Activated CD4-positive, alpha-beta T cell treated with anti-CD3 and anti-CD28 coated beads, Interleukin-2, amount 10 ng/mL, durations not matched to agents 24 days and 14 days (primary cell): ENCODE results near the gene TOGARAM1. TPM values are rescaled to one million over a fixed set of nuclear protein-coding genes. Genes with fewer than 3 reads are reported as not detected.
"Not testable (repeated sequence)": the region's sequence is repeated elsewhere in the genome, so short reads cannot be mapped to it uniquely, and the experiment has no call there.

ENCODE experiments used
- DNase-seq: peaks from one replicate; pipeline ENCODE4 v3.0.0; 2022
- H3K27ac Mint-ChIP-seq: one replicate; pipeline ENCODE4 v1.8.0; 2022; ENCODE audit warnings: mild to moderate bottlenecking, mixed read lengths
- H3K27me3 Mint-ChIP-seq: one replicate; pipeline ENCODE4 v1.8.0; 2022; ENCODE audit warnings: mixed read lengths
- H3K36me3 Mint-ChIP-seq: one replicate; pipeline ENCODE4 v1.8.0; 2022; ENCODE audit warnings: low read depth, mild to moderate bottlenecking, mixed read lengths
- H3K4me1 Mint-ChIP-seq: one replicate; pipeline ENCODE4 v1.8.0; 2021; ENCODE audit warnings: mixed read lengths
- H3K4me3 Mint-ChIP-seq: one replicate; pipeline ENCODE4 v1.8.0; 2022; ENCODE audit warnings: mild to moderate bottlenecking, moderate library complexity, mixed read lengths
- H3K9me3 Mint-ChIP-seq: one replicate; pipeline ENCODE4 v1.8.0; 2021; ENCODE audit warnings: mixed read lengths
- intact Hi-C: fragments of 100-400 bp; cut with micrococcal nuclease; formaldehyde crosslinking; loops from one replicate; pipeline ENCODE4 v1.15.1; 2023
- total RNA-seq: library from RNA; stranded (reverse); gene quantifications from 2 replicates; pipeline ENCODE4 v1.2.3, GENCODE V29; 2022

TOGARAM1 gene
- total RNA-seq, 1 donor from 2014 or later: 7.6 TPM

DNA sequence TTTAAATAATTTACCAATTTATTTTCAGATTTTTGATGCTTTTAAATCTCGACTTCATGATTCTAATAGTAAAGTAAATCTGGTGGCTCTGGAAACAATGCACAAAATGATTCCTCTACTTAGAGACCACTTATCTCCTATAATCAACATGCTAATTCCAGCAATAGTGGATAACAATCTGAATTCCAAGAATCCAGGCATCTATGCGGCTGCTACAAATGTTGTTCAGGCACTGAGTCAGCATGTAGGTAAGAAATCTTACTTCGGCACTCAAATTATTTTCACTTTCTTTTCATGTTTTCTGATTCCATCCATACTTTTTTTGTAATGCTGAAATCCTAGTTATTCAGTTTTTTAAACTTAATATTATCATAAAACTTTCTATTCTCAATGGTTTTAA is 106.4 kb downstream of the TOGARAM1 start:
- no peaks in the 10 kb centered on the region for H3K27me3 Mint-ChIP-seq
- no peak for DNase-seq
- H3K4me3 Mint-ChIP-seq: no peak overlapping the region
- H3K4me1 Mint-ChIP-seq: peaks cover 4% of the 10 kb centered on the region
- intact Hi-C loops: no loop called here
- no peak overlapping the region for H3K27ac Mint-ChIP-seq
- peaks cover 10% of the 10 kb centered on the region for H3K36me3 Mint-ChIP-seq
- peaks cover 9% of the 10 kb centered on the region for H3K9me3 Mint-ChIP-seq

DNA sequence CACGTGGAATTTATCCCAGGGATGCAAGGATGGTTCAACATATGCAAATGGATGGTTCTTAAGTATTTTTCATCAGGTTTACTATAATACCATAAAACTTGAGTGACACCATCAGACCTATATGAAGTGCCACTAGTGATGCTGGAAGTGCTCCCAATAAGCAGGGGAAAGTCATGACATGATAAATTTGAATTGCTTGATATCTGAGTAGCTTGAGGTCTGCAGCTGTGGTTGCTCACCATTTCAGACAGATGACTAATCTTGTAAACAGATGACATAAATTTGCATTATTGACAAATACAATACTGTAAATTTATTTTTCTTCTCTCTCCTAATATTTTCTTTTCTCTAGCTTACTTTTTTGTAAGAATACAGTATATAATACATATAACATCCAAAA is 108.2 kb downstream of the TOGARAM1 start:
- Mint-ChIP-seq H3K27me3 (no peaks in the 10 kb centered on the region), H3K4me3 (no peak overlapping the region), H3K36me3 (peaks cover 5% of the 10 kb centered on the region), H3K9me3 (no peaks in the 10 kb centered on the region), H3K27ac (no peak overlapping the region), H3K4me1 (peaks cover 2% of the 10 kb centered on the region)
- no peak for DNase-seq
- intact Hi-C loops: no loop called here

DNA sequence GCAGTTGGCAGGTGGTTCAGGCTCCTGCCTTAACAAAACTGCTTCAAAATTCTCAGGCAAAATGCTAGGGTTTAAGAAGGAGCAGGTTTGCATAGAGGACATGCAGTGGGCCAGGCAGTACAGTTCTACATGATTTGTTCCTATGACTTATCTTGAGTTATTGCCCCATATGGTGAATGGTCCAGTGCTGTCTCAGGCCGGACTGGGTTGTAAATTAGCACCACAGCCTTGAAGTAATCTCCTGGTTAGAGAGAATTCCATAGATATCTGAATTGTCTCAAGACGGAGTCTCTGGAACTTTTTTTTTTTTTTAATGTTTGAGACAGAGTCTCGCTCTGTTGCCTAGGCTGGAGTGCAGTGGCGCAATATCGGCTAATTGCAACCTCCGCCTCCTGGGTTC is 110.1 kb downstream of the TOGARAM1 start:
- Mint-ChIP-seq H3K27ac (no peak overlapping the region), H3K4me3 (no peak overlapping the region), H3K27me3 (no peaks in the 10 kb centered on the region), H3K4me1 (peaks cover 2% of the 10 kb centered on the region), H3K36me3 (peaks cover 3% of the 10 kb centered on the region), H3K9me3 (no peaks in the 10 kb centered on the region)
- intact Hi-C loops: no loop called here
- DNase-seq: no peak

DNA sequence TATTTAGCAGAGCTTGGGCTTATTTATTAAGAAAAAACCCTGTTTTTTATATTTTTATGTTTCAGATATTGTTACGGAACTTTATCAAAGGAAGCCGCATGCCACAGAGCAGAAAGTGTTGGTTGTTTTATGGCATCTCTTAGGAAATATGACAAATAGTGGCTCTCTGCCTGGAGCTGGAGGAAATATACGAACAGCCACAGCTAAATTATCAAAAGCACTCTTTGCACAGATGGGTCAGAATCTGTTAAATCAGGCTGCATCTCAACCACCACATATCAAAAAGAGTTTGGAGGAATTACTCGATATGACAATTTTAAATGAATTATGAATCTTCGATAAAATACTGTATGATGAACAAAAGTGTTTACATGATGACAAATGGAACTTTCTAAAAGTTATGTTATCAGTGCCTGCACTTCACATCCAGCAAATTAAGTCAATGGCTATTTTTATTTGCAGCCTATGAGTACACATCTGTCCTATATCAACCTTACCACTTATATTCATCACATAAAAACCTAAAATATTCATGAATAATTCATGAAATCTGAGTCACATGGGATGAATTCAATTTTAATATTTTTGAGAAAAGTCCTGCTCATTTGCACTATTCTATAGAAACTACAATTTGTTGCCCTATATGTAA is 111.4 kb downstream of the TOGARAM1 start:
- peaks cover 3% of the 10 kb centered on the region for H3K36me3 Mint-ChIP-seq
- no peak overlapping the region for H3K4me3 Mint-ChIP-seq
- DNase-seq: no peak
- peaks cover 1% of the 10 kb centered on the region for H3K27me3 Mint-ChIP-seq
- no peak overlapping the region for H3K27ac Mint-ChIP-seq
- no peaks in the 10 kb centered on the region for H3K4me1 Mint-ChIP-seq
- no peaks in the 10 kb centered on the region for H3K9me3 Mint-ChIP-seq
- intact Hi-C loops: no loop called here

DNA sequence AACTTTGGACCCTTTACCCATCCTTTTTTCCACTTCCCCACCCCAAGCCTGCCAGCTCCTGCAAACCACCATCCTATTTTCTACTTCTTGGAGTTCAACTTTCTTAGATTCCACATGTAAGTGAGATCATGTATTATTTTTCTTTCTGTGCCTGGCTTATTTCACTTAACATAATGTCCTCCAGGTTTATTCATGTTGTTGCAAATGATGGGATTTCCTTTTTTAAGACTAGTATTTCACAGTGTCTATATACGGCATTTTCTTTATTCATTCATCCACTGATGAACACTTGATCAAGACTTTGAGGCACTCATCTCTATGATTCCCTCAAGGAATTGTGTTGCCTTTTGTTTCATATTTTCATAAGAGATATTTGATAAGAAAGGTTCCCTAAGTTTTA is 116.3 kb downstream of the TOGARAM1 start:
- H3K4me1 Mint-ChIP-seq: peaks cover 3% of the 10 kb centered on the region

DNA sequence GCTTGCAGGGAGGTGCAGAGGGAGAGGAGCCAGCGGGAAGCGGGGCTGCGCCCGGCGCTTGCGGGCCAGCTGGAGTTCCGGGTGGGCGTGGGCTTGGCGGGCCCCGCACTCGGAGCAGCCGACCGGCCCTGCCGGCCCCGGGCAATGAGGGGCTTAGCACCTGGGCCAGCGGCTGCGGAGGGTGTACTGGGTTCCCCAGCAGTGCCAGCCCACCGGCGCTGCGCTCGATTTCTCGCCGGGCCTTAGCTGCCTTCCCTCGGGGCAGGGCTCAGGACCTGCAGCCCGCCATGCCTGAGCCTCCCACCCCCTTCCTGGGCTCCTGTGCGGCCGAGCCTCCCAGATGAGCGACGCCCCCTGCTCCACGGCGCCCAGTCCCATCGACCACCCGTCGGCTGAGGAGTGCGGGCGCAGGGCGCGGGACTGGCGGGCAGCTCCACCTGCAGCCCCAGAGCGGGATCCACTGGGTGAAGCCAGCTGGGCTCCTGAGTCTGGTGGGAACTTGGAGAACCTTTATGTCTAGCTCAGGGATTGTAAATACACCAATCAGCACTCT is 118.5 kb downstream of the TOGARAM1 start:
- DNase-seq, H3K36me3 Mint-ChIP-seq, H3K27me3 Mint-ChIP-seq, H3K9me3 Mint-ChIP-seq, intact Hi-C loops, H3K4me3 Mint-ChIP-seq, H3K27ac Mint-ChIP-seq: not testable (repeated sequence)
- H3K4me1 Mint-ChIP-seq: peaks cover 13% of the 10 kb centered on the region

More for the DNA sequence above, 116.3 kb downstream of the TOGARAM1 start:
- Mint-ChIP-seq H3K36me3 (no peaks in the 10 kb centered on the region), H3K27me3 (peaks cover 2% of the 10 kb centered on the region), H3K9me3 (no peaks in the 10 kb centered on the region), H3K4me3 (no peak overlapping the region), H3K27ac (no peak overlapping the region)
- no peak for DNase-seq
- intact Hi-C loops: no loop called here

DNA sequence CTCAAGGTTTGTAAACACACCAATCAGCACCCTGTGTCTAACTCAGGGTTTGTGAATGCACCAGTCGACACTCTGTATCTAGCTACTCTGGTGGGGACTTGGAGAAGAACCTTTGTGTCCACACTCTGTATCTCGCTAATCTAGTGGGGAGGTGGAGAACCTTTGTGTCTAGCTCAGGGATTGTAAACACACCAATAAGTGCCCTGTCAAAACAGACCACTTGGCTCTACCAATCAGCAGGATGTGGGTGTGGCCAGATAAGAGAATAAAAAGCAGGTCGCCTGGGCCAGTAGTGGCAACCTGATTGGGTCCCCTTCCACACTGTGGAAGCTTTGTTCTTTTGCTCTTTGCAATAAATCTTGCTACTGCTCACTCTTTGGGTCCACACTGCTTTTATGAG is 119.1 kb downstream of the TOGARAM1 start:
- H3K27ac Mint-ChIP-seq, H3K4me3 Mint-ChIP-seq: not testable (repeated sequence)

DNA sequence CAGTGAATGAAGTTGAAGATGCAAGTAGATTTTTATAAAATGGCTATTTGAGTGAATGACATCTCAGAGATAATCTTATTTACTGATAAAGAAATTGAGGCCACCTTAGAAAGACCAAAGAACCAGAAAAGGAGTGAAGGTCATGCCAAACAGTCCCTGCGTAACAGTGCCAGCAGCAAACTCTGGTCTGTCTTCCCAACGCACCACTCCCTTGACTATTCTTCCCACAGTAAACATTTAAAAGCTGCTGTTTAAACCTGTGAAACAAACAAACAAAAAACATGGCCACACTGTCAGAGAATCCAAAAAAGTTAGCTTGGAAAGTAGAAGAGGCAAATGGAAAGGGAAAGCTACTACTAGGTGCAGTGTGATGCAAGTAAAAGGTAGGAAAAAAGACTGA is 120.4 kb downstream of the TOGARAM1 start:
- Mint-ChIP-seq H3K27me3 (peaks cover 2% of the 10 kb centered on the region), H3K9me3 (no peaks in the 10 kb centered on the region), H3K4me3 (no peak overlapping the region), H3K36me3 (peaks cover 19% of the 10 kb centered on the region), H3K27ac (no peak overlapping the region), H3K4me1 (peaks cover 23% of the 10 kb centered on the region)
- intact Hi-C loops: no loop called here
- no peak for DNase-seq

More for the DNA sequence above, 119.1 kb downstream of the TOGARAM1 start:
- H3K27me3 Mint-ChIP-seq, intact Hi-C loops, H3K36me3 Mint-ChIP-seq, H3K9me3 Mint-ChIP-seq, DNase-seq: not testable (repeated sequence)
- H3K4me1 Mint-ChIP-seq: peaks cover 13% of the 10 kb centered on the region

DNA sequence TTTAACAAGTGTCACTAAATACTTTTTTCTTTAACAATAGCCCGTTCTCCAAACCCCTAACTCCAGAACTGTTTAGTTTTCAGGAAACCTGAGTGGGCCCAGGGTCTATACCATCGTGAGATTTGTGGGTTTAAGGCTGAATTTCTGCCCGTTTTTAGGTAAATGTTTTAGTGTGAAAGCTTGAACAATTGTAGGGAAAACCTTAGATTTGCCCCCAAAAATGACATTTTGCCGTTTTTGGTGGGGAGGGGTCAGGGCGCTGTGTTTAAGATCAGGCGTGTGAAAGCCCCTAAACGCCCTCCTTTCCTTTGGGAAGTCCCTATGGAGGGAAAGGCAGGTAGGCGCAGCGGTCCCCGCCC is 121.6 kb downstream of the TOGARAM1 start:
- H3K36me3 Mint-ChIP-seq: peaks cover 25% of the 10 kb centered on the region
- intact Hi-C loops: no loop called here
- H3K27ac Mint-ChIP-seq: peak overlapping the region; percentile 98
- no peak for DNase-seq
- H3K27me3 Mint-ChIP-seq: no peaks in the 10 kb centered on the region
- H3K4me3 Mint-ChIP-seq: peak overlapping the region; percentile 98
- H3K9me3 Mint-ChIP-seq: no peaks in the 10 kb centered on the region
- H3K4me1 Mint-ChIP-seq: peaks cover 32% of the 10 kb centered on the region

DNA sequence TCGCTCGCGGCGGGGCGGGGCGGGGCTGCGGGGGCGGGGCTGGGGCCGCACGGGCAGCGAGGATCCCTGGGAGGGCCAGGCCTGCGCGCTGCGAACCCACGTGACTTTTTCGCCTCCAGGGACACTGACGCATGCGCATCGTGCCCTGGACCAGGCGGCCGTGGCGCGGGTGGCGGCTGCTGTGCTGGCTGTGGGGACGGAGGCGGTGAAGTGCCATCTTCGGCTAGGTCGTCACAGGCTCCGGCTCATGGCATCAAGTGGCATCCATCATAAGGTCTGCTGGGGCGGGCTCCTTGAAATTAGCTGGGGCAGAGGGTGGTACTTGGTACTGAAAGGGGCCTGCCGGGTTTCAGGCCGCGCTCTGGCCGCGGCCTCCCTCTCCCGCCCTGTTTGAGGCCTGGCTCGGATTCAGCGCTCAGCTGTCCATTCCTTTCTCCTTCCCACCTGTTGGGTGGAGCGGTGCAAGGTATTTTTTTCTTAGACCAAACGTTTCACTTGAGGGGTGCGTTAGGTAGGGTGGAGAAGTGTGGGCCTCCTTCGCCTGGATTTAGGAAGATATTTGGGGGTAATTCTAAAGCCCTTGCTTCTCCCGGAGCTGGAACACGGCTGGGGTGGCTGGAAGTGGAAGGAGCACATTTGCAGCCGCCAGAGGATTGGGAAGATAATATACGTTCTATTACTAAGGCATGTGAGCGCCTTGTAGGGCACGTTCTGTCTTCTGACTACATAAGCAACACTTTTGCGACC is 122.2 kb downstream of the TOGARAM1 start, which contains the start of gene PRPF39:
TSS of gene PRPF39 (plus strand) at position 141 of the 747 bp plus-strand sequence. CDS start 11,124 bp downstream, outside the sequence.
- Mint-ChIP-seq H3K27me3 (no peaks in the 10 kb centered on the region), H3K9me3 (no peaks in the 10 kb centered on the region), H3K4me3 (peak within 1 kb of the TSS; percentile 98), H3K36me3 (peaks cover 25% of the 10 kb centered on the region), H3K27ac (peak within 1 kb of the TSS; percentile 98), H3K4me1 (peaks cover 35% of the 10 kb centered on the region)
- intact Hi-C loops: loop anchor here (1.0 to 2.0 kb wide), 4 partner anchors 50 to 187 kb away; partner anchors contain the start of genes FKBP3, MIS18BP1 and TOGARAM1
- DNase-seq: peak; percentile 99

DNA sequence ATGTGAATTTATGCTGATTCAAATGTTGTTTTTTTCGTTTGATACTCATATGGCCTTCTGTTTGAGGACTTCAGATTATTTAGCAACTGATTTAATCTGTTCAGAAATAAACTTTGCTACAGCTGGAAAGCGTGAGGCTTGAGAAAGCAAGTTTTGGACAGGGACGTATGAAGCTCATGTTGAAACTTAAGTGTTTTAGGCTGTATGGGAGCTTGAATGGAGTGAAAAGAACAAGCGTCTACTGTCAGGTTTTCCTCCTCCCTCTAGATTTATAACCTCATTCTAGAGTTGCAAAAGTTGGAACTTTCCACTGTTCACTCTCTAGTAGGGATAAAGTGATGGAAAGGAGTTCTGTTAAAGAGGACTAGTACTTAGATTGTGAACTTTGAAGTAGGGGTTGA is 123.0 kb downstream of the TOGARAM1 start:
- Mint-ChIP-seq H3K27me3 (no peaks in the 10 kb centered on the region), H3K9me3 (no peaks in the 10 kb centered on the region), H3K4me3 (peak overlapping the region; percentile 98), H3K4me1 (peaks cover 43% of the 10 kb centered on the region), H3K36me3 (peaks cover 25% of the 10 kb centered on the region), H3K27ac (peak overlapping the region; percentile 82)
- intact Hi-C loops: loop anchor here (1.0 to 2.0 kb wide), 4 partner anchors 49 to 188 kb away; partner anchors contain the start of genes FKBP3, MIS18BP1 and TOGARAM1
- DNase-seq: no peak

DNA sequence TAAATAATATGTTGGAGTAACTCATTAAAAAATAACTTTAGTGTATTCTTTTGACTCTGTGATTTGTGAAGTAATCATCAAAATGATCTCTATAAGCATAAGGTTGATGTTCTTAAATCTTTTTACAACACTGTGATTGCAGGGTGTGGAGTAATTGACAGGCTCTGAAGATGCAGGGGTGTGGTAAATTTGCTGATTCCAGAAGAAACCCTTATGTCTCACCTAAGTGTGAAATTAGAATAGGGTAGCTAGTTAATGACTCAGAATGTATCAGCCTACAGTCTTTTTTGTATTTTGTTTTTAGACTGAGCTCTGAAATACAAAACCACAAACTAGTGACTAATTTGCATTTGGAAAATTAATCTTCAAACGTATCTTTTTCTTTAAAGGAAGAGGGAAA is 127.8 kb downstream of the TOGARAM1 start:
- intact Hi-C loops: loop anchor here (1.0 kb wide), 3 partner anchors 24 to 128 kb away; partner anchors contain the start of genes FKBP3 and TOGARAM1
- peak overlapping the region; percentile 27 for H3K4me3 Mint-ChIP-seq
- H3K27me3 Mint-ChIP-seq: no peaks in the 10 kb centered on the region
- H3K9me3 Mint-ChIP-seq: no peaks in the 10 kb centered on the region
- H3K36me3 Mint-ChIP-seq: peaks cover 37% of the 10 kb centered on the region
- H3K4me1 Mint-ChIP-seq: peaks cover 47% of the 10 kb centered on the region
- peak overlapping the region; percentile 78 for H3K27ac Mint-ChIP-seq
- no peak for DNase-seq

DNA sequence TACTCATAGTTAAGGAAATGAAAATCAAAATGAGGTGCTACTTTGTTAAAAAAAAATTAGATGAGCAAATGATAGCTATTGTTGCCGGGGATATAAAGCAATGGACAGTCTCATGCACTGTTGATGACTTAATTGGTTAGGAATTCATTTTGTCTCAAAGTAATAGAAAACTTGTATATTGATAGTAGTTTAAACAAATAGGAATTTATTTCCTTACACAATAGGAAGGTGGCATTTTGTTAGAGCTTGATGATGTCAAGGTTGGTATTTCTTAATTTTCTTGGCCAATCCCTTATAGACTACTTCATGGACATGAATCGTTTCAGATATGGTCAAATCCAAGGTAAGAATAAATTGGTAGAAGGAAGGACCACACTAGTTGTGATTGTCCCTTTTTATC is 129.7 kb downstream of the TOGARAM1 start:
- intact Hi-C loops: no loop called here
- Mint-ChIP-seq H3K9me3 (no peaks in the 10 kb centered on the region), H3K36me3 (peaks cover 44% of the 10 kb centered on the region)

DNA sequence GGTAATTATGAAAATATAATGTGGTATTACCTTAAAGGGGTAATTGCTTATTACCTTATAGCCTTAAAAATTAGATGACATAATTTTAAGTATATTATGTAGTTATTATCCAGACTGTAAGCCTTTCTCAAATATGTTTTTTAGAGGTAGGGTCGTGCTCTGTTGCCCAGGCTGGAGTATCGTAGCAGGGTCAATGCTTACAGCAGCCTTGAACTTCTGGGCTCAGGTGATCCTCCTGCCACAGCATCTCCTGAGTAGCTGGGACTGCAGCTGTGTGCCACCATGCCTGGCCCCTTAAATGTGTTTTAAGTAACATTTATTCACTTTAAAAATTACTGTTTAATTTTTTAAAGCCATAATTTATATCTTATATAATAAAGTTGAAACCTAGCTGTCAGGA is 132.3 kb downstream of the TOGARAM1 start:
- no peak overlapping the region for H3K27ac Mint-ChIP-seq
- H3K36me3 Mint-ChIP-seq: peaks cover 52% of the 10 kb centered on the region
- intact Hi-C loops: no loop called here
- H3K27me3 Mint-ChIP-seq: no peaks in the 10 kb centered on the region
- H3K4me3 Mint-ChIP-seq: no peak overlapping the region
- no peak for DNase-seq
- peaks cover 21% of the 10 kb centered on the region for H3K4me1 Mint-ChIP-seq
- H3K9me3 Mint-ChIP-seq: no peaks in the 10 kb centered on the region

More for the DNA sequence above, 129.7 kb downstream of the TOGARAM1 start:
- Mint-ChIP-seq H3K27ac (no peak overlapping the region), H3K4me1 (peaks cover 39% of the 10 kb centered on the region), H3K27me3 (no peaks in the 10 kb centered on the region), H3K4me3 (no peak overlapping the region)
- no peak for DNase-seq
